ENCODE data around the gene DNAH10.

Gene DNAH10

DNA sequence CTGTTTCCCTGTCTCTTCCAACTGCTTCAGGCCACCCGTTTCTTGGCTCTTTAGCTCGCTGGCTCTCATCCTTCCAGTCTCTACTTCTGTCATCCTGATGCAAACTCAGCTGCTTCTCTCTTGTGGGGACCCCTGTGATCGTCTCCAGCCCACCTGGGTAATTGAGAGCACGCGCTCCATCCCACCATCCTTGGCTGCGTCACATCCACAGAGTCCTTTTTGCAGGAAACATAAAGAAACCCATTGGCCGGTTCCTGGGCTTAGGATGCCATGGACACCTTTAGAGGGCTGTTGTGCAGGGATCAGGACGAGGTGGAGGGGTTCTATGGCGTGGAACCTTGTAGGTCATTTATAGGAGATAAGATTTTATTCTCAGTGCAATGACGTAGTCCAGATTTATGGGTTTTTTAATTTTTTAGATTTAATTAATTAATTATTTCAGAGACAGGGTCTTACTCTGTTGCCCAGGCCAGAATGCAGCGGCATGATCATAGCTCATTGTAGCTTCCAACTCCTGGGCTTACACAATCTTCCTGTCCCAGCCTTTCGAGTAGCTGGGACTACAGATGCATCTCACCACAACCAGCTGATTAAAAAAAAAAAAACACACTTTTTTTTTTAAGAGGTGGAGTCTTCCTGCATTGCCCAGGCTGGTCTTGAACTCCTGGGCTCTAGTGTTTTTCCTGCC lies 127.9 kb downstream of the DNAH10 start:
- Histone ChIP-seq H3K27ac (no peak overlapping the region), H3K4me3 (no peak overlapping the region)
- TF ChIP-seq, protein P1, sequence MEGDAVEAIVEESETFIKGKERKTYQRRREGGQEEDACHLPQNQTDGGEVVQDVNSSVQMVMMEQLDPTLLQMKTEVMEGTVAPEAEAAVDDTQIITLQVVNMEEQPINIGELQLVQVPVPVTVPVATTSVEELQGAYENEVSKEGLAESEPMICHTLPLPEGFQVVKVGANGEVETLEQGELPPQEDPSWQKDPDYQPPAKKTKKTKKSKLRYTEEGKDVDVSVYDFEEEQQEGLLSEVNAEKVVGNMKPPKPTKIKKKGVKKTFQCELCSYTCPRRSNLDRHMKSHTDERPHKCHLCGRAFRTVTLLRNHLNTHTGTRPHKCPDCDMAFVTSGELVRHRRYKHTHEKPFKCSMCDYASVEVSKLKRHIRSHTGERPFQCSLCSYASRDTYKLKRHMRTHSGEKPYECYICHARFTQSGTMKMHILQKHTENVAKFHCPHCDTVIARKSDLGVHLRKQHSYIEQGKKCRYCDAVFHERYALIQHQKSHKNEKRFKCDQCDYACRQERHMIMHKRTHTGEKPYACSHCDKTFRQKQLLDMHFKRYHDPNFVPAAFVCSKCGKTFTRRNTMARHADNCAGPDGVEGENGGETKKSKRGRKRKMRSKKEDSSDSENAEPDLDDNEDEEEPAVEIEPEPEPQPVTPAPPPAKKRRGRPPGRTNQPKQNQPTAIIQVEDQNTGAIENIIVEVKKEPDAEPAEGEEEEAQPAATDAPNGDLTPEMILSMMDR (IDR thresholded peaks at IDR 0.05), result no peak
- no peak for DNase-seq (ENCODE audit: low spot score)

DNA sequence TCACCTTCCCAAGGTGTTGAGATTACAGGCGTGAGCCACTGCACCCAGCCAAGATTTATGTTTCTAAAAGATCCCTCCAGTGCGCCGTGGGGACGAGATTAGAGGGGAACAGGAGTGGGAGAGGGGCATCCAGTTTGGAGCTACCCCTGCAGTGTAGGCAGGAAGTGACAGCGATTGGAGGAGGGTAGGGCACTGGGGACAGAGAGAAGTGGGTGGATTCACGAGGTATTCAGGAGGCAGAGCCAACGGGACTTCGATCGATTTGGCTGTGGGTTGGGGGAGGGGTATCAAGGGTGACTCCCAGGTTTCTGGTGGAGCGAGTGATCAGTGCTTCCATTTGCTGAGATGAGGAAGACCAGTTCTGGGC lies 128.4 kb downstream of the DNAH10 start:
- H3K27ac ChIP-seq, result no peak overlapping the region
- TF ChIP-seq, protein P1 (IDR thresholded peaks at IDR 0.05), result no peak
- H3K4me3 ChIP-seq, result no peak overlapping the region
- DNase-seq (ENCODE audit: low spot score), result no peak

DNA sequence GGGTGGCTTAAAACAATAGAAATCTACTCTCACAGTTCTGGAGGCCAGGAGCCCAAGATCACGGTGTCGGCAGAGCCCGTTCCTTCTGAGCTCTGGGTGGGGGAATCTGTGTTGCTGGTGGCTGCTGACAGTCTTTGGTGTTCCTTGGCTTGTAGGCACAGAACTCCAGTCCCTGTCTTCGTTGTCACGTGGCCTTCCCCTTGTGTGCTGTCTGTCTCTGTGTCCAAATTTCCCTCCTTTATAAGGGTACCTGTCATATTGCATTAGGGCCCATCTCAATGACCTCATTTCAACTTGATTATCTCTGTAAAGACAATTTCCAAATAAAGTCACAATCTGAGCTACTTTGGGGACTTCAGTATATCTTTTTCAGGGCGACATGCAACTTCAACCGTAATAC lies 128.9 kb downstream of the DNAH10 start:
- Histone ChIP-seq H3K4me3 (no peak overlapping the region), H3K27ac (no peak overlapping the region)
- DNase-seq (ENCODE audit: low spot score), result no peak
- TF ChIP-seq, protein P1 (IDR thresholded peaks at IDR 0.05), result no peak

DNA sequence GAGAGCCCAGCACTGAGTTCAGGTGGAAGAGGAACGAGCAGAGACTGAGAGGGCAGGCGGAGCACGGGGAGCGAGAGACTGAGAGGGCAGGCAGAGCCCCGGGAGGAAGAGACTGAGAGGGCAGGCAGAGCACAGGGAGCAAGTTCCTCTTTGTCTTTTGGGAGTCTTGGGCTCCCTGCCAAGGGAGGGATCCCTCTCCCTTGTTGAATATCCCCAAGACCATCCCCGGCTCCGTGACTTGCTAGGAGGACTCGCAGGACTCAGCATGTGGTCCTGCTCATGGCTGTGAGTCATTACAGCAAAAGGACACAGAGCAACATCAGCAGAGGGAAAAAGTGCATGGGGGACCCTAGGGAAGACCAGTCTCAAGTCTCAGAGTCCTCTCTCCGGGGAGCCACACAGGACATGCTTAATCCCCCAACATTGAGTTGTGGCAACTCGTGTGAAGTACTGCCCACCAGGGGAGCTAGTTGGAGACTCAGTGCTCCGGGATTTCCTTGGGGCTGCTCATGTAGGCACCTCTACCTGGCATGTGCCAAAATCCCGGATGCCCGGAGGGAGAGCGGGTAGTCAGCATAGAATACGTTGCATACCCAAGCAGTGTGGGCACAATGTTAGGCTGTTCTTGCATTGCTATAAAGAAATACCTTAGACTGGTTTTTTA lies 129.5 kb downstream of the DNAH10 start:
- H3K4me3 ChIP-seq, result no peak overlapping the region
- H3K27ac ChIP-seq, result no peak overlapping the region
- TF ChIP-seq, protein P1 (IDR thresholded peaks at IDR 0.05), result no peak
- no peak for DNase-seq (ENCODE audit: low spot score)

DNA sequence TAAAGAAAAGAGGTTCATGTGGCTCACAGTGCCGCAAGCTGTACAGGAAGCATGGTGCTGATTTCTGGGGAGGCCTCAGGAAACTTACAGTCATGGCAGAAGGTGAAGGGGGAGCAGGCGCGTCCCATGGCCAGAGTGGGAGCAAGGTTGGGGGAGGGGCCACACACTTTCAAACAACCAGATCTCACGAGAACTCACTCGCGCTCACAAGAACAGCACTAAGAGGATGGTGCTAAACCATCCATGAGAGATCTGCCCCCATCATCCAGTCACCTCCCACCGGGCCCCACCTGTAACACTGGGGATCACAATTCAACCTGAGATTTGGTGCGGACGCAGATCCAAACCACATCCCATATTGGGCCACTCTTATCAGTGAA lies 130.1 kb downstream of the DNAH10 start:
- DNase-seq (ENCODE audit: low spot score), result no peak
- H3K27ac ChIP-seq, result no peak overlapping the region
- H3K4me3 ChIP-seq, result no peak overlapping the region
- TF ChIP-seq, protein P1 (IDR thresholded peaks at IDR 0.05), result no peak

DNA sequence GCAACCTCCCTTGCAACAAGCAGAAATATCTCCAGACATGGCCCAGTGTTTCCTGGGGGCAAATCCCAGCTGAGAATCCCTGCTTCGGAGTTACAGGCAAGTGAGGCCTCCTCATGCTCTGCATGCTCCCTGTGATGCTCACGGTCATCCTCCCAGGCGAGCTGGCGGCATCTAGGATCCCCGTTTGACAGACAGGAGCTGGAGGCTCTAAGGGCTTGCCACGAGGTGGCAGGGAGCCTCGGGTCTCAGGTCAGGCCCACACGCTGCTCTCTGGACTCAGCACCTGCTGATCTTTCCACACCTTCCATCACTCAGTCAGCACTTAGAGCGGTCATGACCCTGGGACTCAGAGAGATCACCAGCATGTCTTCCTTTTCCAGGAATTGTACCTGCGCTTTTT lies 130.8 kb downstream of the DNAH10 start:
- no peak overlapping the region for H3K4me3 ChIP-seq
- no peak overlapping the region for H3K27ac ChIP-seq
- no peak for DNase-seq (ENCODE audit: low spot score)
- TF ChIP-seq, protein P1 (IDR thresholded peaks at IDR 0.05), result no peak

DNA sequence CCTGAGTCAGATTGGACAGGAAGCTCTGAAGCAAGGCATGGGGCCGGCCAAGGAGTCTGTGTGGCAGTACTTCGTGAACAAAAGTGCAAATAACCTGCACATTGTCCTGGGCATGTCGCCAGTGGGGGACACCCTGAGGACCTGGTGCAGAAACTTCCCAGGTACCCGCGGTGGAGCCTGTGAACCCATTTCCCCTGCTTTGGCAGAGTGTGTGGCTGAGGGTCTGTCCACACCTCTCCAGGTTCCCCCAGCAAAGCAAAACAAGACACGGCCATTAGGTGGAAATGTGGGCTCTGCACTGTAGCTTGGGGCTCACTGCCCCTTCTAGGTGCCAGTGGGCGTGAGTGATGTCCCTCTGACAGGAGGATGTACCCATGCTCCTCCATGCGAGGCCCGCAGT lies 131.2 kb downstream of the DNAH10 start:
- Histone ChIP-seq H3K4me3 (no peak overlapping the region), H3K27ac (no peak overlapping the region)
- TF ChIP-seq, protein P1 (IDR thresholded peaks at IDR 0.05), result no peak
- DNase-seq (ENCODE audit: low spot score), result no peak
